Measurements from ENCODE around the gene ERMN. TPM values are rescaled to one million over a fixed set of nuclear protein-coding genes. Genes with fewer than 3 reads are reported as not detected.

ERMN gene
- total and polyA plus RNA-seq, 2 of the 13 experiments (the other 11 are each of a cell fraction or from before 2014, with no cell fraction given): not detected

DNA sequence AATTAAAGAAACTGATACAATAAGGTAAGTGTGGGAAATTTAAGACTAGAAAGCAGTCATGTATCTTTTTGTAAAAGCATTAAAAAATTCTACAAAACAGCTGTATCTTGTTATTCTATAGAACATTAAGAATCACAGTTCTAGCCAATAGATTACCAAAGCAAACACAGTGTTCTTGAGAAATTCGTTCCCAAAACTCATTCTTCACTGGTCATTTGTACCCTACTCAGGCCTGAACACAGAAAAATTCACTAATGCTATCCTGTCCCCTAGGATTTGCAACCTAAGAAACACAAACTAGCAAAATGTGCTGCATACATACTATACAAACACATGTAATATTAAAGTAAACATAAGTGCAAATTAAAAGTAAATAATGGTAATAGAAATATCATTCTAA lies 29.1 kb downstream of the ERMN start (continued):
- TF ChIP-seq, protein P1, sequence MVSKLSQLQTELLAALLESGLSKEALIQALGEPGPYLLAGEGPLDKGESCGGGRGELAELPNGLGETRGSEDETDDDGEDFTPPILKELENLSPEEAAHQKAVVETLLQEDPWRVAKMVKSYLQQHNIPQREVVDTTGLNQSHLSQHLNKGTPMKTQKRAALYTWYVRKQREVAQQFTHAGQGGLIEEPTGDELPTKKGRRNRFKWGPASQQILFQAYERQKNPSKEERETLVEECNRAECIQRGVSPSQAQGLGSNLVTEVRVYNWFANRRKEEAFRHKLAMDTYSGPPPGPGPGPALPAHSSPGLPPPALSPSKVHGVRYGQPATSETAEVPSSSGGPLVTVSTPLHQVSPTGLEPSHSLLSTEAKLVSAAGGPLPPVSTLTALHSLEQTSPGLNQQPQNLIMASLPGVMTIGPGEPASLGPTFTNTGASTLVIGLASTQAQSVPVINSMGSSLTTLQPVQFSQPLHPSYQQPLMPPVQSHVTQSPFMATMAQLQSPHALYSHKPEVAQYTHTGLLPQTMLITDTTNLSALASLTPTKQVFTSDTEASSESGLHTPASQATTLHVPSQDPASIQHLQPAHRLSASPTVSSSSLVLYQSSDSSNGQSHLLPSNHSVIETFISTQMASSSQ (IDR thresholded peaks at IDR 0.05; ENCODE audit: low read depth): no peak
- TF ChIP-seq, protein P1 (CRISPR knock-in tag; IDR thresholded peaks at IDR 0.05; ENCODE audit: borderline replicate concordance): no peak
- TF ChIP-seq, protein P2, sequence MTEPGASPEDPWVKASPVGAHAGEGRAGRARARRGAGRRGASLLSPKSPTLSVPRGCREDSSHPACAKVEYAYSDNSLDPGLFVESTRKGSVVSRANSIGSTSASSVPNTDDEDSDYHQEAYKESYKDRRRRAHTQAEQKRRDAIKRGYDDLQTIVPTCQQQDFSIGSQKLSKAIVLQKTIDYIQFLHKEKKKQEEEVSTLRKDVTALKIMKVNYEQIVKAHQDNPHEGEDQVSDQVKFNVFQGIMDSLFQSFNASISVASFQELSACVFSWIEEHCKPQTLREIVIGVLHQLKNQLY (CRISPR knock-in tag; IDR thresholded peaks at IDR 0.05): no peak
- TF ChIP-seq KLF11 (CRISPR knock-in tag; IDR thresholded peaks at IDR 0.05): no peak
- no peak for TF ChIP-seq BHLHE40 (IDR thresholded peaks at IDR 0.05; ENCODE audit: low read length)
- no peak for TF ChIP-seq ZNF652 (CRISPR knock-in tag; IDR thresholded peaks at IDR 0.05; ENCODE audit: borderline replicate concordance, low read depth)
- TF ChIP-seq SNAI1 (CRISPR knock-in tag; IDR thresholded peaks at IDR 0.05; ENCODE audit: borderline replicate concordance): no peak
- TF ChIP-seq SETDB1 (CRISPR knock-in tag; IDR thresholded peaks at IDR 0.05; ENCODE audit: borderline replicate concordance): no peak

DNA sequence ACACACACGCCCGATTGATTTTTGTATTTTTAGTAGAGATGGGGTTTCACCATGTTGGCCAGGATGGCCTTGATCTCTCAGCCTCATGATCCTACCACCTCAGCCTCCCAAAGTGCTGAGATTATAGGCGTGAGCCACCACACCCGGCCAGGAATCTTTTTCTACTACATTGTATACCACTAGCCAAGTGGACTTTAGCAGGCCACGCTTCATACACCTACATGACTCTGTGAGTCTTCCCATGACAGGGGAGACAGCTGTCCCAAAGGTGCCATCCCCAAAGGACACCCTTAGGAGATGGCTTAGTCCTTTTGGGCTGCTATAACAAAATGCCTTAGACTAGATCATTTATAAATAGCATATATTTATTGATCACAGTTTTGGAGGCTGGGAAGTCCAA lies 32.8 kb downstream of the ERMN start:
- ATAC-seq: no peak
- no peak overlapping the region for H3K27ac ChIP-seq (ENCODE audit: extremely low read length, insufficient read depth, low read length)
- H4K20me1 ChIP-seq (ENCODE audit: insufficient read depth, low read length): no peaks in the 10 kb centered on the region
- CTCF ChIA-PET (ENCODE audit: low intra/inter-chr PET ratio, low total read pairs): no interaction called here
- no peaks in the 10 kb centered on the region for H3K9me3 ChIP-seq (ENCODE audit: low read length)
- WGBS (ENCODE audit: low lambda C conversion rate): 7% methylated on average over 5 of the region's 5 CpGs
- no peak overlapping the region for H3K9ac ChIP-seq (ENCODE audit: insufficient read depth, low read depth, low read length)
- no peak overlapping the region for H3K4me2 ChIP-seq (ENCODE audit: low read depth, low read length)
- H3K36me3 ChIP-seq (replicated peaks in 1 of 2; ENCODE audit: control insufficient read depth in 1 of 2, insufficient read depth in 2 of 2, low read length in 2 of 2): no peaks in the 10 kb centered on the region
- H3K4me1 ChIP-seq (ENCODE audit: insufficient read depth, low read length): no peaks in the 10 kb centered on the region
- no peak for FAIRE-seq
- intact Hi-C loops (cut with micrococcal nuclease; ENCODE audit: unreplicated experiment) (no loop called here), in situ Hi-C loops (cut with HindIII; ENCODE audit: extremely low pct_ligation_motif_present, low pct_unique_long_range_greater_than_20kb) (no loop called here)
- no peak overlapping the region for H2AFZ ChIP-seq (ENCODE audit: low read length)
- H3K4me3 ChIP-seq (replicated peaks in 1 of 3; ENCODE audit: insufficient read depth in 1 of 3, low read depth in 2 of 3, low read length in 3 of 3): no peak overlapping the region
- no peak for DNase-seq (ENCODE audit: low spot score)
- no peaks in the 10 kb centered on the region for H3K79me2 ChIP-seq (ENCODE audit: insufficient read depth, low read length)
- peaks cover 0 to under 1% of the 10 kb centered on the region in 2 experiments; a peak in 1 of 5 replicates for H3K27me3 ChIP-seq (ENCODE audit: control insufficient read depth in 1 of 2, insufficient read depth in 2 of 2, low read length in 2 of 2)
- no TSS peak for BruUV-seq (replicated peaks)
- POLR2A ChIA-PET: no interaction called here
- TF ChIP-seq, protein P3, sequence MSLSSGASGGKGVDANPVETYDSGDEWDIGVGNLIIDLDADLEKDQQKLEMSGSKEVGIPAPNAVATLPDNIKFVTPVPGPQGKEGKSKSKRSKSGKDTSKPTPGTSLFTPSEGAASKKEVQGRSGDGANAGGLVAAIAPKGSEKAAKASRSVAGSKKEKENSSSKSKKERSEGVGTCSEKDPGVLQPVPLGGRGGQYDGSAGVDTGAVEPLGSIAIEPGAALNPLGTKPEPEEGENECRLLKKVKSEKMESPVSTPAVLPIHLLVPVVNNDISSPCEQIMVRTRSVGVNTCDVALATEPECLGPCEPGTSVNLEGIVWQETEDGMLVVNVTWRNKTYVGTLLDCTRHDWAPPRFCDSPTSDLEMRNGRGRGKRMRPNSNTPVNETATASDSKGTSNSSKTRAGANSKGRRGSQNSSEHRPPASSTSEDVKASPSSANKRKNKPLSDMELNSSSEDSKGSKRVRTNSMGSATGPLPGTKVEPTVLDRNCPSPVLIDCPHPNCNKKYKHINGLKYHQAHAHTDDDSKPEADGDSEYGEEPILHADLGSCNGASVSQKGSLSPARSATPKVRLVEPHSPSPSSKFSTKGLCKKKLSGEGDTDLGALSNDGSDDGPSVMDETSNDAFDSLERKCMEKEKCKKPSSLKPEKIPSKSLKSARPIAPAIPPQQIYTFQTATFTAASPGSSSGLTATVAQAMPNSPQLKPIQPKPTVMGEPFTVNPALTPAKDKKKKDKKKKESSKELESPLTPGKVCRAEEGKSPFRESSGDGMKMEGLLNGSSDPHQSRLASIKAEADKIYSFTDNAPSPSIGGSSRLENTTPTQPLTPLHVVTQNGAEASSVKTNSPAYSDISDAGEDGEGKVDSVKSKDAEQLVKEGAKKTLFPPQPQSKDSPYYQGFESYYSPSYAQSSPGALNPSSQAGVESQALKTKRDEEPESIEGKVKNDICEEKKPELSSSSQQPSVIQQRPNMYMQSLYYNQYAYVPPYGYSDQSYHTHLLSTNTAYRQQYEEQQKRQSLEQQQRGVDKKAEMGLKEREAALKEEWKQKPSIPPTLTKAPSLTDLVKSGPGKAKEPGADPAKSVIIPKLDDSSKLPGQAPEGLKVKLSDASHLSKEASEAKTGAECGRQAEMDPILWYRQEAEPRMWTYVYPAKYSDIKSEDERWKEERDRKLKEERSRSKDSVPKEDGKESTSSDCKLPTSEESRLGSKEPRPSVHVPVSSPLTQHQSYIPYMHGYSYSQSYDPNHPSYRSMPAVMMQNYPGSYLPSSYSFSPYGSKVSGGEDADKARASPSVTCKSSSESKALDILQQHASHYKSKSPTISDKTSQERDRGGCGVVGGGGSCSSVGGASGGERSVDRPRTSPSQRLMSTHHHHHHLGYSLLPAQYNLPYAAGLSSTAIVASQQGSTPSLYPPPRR (CRISPR knock-in tag; IDR thresholded peaks at IDR 0.05; ENCODE audit: borderline replicate concordance): no peak
- no peak for TF ChIP-seq ZNF614 (CRISPR knock-in tag; IDR thresholded peaks at IDR 0.05; ENCODE audit: borderline replicate concordance)
- TF ChIP-seq, protein P4, sequence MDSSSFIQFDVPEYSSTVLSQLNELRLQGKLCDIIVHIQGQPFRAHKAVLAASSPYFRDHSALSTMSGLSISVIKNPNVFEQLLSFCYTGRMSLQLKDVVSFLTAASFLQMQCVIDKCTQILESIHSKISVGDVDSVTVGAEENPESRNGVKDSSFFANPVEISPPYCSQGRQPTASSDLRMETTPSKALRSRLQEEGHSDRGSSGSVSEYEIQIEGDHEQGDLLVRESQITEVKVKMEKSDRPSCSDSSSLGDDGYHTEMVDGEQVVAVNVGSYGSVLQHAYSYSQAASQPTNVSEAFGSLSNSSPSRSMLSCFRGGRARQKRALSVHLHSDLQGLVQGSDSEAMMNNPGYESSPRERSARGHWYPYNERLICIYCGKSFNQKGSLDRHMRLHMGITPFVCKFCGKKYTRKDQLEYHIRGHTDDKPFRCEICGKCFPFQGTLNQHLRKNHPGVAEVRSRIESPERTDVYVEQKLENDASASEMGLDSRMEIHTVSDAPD (CRISPR knock-in tag; IDR thresholded peaks at IDR 0.05): no peak
- TF ChIP-seq AGO2 (optimal IDR thresholded peaks at IDR 0.05; ENCODE audit: low read depth, low read length): no peak
- no peak for TF ChIP-seq POLR2G (IDR thresholded peaks at IDR 0.05; ENCODE audit: low read depth, low read length)
